A549 (cell line): Measurements from ENCODE around the gene PLLP.

Experiments
- RAD21 ChIP-seq, 2 experiments: fragments of >200 bp in 1 of 2; sonication (Bioruptor Twin) in 1 of 2; formaldehyde crosslinking in 1 of 2; IDR thresholded peaks in 1 of 2; conservative IDR thresholded peaks in 1 of 2; 2 replicates in 1 of 2; 3 replicates in 1 of 2; pipeline ENCODE4 v1.6.1; 2012 to 2018; ENCODE audit warnings: inconsistent platforms in 1 of 2
- TF ChIP-seq, protein P1 (sequence below): fragments of 200-600 bp; sonication (generic); IDR thresholded peaks from 2 replicates; pipeline ENCODE4 v1.6.1; 2016; ENCODE audit warnings: antibody characterized with exemption, mild to moderate bottlenecking, moderate library complexity

GRCh38 chr16:57273826-57274225 lies 10.6 kb downstream of the PLLP start:
- TF ChIP-seq, protein P1, sequence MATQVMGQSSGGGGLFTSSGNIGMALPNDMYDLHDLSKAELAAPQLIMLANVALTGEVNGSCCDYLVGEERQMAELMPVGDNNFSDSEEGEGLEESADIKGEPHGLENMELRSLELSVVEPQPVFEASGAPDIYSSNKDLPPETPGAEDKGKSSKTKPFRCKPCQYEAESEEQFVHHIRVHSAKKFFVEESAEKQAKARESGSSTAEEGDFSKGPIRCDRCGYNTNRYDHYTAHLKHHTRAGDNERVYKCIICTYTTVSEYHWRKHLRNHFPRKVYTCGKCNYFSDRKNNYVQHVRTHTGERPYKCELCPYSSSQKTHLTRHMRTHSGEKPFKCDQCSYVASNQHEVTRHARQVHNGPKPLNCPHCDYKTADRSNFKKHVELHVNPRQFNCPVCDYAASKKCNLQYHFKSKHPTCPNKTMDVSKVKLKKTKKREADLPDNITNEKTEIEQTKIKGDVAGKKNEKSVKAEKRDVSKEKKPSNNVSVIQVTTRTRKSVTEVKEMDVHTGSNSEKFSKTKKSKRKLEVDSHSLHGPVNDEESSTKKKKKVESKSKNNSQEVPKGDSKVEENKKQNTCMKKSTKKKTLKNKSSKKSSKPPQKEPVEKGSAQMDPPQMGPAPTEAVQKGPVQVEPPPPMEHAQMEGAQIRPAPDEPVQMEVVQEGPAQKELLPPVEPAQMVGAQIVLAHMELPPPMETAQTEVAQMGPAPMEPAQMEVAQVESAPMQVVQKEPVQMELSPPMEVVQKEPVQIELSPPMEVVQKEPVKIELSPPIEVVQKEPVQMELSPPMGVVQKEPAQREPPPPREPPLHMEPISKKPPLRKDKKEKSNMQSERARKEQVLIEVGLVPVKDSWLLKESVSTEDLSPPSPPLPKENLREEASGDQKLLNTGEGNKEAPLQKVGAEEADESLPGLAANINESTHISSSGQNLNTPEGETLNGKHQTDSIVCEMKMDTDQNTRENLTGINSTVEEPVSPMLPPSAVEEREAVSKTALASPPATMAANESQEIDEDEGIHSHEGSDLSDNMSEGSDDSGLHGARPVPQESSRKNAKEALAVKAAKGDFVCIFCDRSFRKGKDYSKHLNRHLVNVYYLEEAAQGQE: no peak
- TF ChIP-seq RAD21 (conservative IDR thresholded peaks at IDR 0.05 in 1 of 2, IDR thresholded peaks at IDR 0.05 in 1 of 2): no peak
